Stimulated activated CD4-positive, alpha-beta T cell treated with anti-CD3 and anti-CD28 coated beads, Interleukin-12 subunit alpha, Interleukin-12 subunit beta, amount 100 ng/mL, for 24 hours (primary cell): ENCODE measurements around the gene SASH1.

ENCODE experiments used
- DNase-seq, 2 experiments: peaks; one replicate each; pipeline ENCODE4 v3.0.0-alpha.2; 2020; ENCODE audit warnings: low read depth in 2 of 2

Gene SASH1

DNA sequence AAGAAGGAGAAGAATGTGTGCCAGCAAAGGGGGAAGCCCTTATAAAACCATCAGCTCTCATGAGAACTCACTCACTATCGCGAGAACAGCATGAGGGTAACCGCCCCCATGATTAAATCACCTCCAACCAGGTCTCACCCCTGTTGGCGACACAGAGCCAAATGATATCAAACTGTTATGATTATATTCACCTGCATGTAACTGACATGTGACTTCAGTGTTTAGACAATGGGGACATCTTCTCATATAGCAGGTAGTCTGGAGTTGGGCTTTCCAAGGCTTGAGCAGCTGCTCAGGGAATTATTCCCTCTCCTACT, 115.2 kb downstream of the SASH1 start:
- DNase-seq = no peak

GRCh38 chr6:148459238-148459637, 116.6 kb downstream of the SASH1 start:
- DNase-seq = no peak

GRCh38 chr6:148460876-148461646, 118.4 kb downstream of the SASH1 start:
- no peak for DNase-seq

DNA sequence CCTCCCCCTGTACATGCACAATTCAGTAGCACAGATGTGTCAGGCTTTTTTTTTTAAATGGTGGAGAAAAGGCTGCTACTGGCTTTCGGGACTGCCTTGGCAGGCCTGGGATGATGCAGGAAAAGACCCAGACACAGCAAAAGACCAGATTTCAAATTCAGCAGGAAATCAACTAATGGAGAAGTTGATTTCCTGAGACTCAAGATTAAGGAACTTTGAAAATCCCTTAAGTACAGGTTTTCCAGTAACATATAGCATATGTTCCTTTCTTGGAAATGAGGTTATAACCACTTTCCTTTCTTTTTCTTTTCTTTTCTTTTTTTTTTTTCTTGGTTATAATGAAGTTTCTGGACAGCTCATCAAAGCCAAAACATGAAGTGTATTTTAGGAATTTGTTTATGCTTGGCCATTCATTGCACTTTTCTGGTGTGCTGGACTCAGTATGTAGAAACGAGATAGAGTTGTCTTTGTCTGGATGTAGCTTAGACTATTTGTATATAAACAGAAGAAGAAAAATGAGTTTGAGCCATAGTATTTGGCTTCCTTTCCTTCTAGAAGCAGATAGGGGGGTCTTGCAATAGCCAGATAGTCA, 119.4 kb downstream of the SASH1 start:
- no peak for DNase-seq

GRCh38 chr6:148463671-148464070, 121.0 kb downstream of the SASH1 start:
- no peak for DNase-seq

DNA sequence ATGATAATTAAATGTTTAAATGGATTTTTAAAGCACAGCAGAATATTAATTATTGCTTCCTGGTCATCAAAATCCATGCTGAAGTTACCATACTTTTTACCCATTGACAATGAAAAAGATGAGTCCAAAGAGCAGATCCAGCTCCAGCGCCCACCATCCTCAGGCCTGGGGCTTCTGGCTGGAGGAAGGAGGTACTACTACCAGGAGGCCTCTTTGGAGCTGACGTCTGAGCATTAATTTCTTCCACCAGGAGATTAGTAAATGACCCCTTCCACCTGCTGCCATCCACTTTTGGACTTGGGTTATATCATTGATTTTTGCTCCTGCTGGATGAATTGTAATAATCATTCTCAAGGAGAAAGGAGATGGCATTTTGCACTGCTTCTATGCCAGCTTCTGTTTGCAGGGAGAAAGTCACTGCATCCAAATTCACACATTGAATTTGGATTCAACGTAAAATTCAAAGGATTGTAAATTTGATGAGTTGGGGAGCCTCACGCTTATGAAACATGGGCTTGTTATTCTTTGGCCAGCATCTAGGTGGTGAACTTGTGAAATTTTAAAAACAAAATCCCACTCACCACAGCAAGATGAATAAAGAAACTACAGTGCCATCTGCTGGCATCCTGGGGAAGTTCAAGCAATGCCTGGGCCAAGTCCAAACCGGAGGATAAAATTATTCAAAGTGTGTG, 121.8 kb downstream of the SASH1 start:
- peak; percentile 19 to 51 for DNase-seq

GRCh38 chr6:148465011-148465335, 122.3 kb downstream of the SASH1 start:
- no peak for DNase-seq

DNA sequence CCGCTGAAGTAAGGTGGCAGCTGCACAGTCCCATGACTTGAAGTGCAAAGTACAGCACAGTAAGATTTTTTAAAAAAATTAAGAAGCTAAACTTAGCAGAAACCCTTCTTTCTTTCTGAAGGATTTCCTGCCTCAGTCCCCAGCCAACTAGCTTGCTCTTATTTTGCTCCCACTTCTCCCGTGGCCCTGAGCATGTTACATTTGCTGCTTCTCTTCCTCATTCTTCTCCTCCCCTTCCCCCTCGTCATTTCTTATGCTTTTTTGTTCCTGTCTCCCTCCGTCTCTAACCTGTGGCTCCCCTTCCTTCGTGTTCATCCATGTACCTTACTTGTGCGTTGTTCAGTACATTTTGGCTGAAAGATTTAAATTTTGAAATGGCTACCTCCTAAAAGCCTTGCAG, 123.0 kb downstream of the SASH1 start:
- no peak for DNase-seq

DNA sequence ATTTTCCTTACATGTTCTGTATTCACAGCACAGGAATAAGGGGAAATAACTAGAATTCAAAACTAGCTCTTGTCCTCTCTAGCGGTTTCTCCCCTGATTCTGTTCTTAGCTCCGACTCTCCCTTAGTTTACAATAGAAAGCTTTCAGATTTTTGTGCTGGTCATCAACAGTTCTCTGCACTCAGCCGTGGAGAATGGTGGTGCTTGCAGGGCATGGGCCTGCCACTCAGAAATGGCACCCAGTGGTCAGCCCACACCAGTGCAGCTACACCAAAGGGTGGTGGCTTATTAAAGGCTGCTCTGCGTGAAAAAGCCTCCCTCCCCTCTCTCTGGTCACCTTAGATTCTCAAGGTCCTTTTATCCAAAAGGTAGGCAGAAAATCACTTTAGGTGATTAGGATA, 123.5 kb downstream of the SASH1 start:
- no peak for DNase-seq

DNA sequence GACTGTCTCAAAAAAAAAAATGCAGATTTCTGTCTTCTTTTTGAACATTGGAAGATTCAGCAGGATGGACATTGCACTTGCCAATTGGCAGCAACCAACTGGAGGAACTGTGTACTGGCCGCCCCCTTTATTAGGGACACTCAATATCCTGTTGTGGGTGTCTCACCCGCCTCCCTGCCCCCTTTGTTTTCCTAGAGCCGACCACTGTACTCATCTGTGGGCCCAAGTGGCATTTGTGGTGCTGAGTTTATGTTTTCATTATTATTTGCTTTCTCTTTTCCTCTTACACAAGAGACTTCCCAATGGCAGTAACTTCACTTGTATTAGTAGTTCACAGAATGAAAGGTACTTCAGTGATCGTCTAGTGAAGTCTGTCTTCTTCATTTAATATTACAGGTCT, 125.3 kb downstream of the SASH1 start:
- DNase-seq = no peak

DNA sequence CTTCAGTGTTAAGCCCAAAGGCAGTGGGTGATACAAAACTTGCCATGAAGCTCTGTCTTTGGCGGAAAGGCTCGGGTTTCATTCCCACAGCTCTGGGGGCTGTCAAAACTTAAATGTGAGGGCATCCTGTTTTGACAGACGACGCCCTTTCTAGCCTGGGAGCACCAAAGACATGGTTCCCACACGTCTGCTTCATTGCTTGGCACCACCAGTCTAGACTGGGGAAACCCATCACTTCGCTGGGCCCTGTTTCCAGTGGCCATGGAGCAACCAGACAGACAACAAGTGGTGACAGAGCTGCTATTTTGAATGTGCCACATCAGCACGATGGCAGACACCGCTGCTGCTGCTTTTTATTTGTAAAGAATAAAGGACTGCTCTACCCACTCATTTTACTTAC, 127.5 kb downstream of the SASH1 start:
- DNase-seq = no peak

GRCh38 chr6:148470606-148471465, 128.2 kb downstream of the SASH1 start:
- no peak for DNase-seq

DNA sequence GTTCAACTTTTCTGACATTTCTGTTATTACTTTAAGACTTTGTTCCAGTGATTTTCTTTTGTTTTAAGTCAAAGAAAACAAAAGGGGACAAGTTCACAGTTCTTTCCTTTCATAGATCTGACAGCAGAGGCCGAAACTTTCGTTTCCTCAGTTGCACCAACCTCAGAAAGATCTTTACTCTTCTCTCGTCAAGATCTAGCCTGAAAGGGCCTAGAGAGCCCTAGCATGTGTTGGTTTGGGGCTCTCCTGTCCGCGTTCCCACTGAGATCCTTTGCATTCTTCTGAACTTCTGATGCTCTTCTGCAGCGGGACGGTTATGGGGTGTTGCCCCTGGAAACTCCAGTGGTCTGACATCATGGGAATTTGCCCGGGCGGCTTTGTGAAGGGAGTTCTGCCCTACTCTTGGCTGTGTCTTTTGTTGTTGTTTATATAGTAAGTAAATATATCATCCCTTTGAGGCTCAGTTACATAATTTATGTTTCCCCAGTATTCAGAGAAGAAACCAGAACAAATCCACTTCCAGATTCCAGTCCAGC, 129.1 kb downstream of the SASH1 start:
- DNase-seq = no peak

DNA sequence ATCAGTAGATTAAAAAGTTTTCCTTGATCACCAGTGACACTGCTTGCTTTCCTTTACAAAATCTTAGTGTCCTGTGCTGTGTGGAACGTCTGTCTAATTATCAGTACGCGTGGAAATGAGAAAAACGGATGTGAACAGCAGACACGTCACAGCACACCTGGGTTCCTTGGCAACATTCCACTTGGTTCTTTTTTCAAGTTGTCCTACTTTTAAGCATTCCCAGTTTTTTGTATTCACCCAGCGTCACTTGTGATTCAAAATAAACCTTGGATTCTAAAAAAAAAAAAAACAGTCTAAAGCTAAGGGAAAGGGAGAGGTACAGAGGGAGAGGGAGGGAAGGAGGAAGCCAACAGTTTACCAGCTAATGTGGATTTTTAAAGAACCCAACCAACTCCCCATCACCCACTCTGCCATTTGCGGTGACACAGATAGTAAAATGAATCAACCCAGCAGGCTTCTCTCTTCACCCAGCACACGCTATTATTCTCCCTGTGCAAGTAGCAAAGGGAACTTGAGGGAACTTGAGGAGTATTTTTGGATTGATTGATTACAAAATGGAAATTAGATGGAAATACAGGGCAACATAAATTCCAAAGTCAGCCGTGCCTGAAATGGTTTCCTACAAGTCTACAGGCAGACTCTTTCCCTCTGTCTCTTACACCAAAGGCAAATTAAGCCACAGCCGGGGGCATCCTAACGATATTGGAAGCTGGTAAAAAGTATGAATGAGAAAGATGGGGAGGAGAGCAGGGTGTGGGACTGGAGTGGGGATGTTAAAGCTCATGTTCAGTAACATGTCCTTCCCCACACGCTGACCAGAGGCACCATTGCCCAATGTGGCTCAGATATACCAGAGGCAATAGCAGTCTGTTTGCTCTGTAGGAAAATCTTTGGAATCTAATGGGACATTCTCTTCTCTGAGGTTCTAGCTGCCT, 129.8 kb downstream of the SASH1 start:
- no peak for DNase-seq

GRCh38 chr6:148479497-148479896, 136.9 kb downstream of the SASH1 start:
- DNase-seq = no peak

GRCh38 chr6:148487461-148487860, 144.8 kb downstream of the SASH1 start:
- no peak for DNase-seq

- DNase-seq = no peak
Measured at GRCh38 chr6:148491638-148492251, 149.1 kb downstream of the SASH1 start.

DNA sequence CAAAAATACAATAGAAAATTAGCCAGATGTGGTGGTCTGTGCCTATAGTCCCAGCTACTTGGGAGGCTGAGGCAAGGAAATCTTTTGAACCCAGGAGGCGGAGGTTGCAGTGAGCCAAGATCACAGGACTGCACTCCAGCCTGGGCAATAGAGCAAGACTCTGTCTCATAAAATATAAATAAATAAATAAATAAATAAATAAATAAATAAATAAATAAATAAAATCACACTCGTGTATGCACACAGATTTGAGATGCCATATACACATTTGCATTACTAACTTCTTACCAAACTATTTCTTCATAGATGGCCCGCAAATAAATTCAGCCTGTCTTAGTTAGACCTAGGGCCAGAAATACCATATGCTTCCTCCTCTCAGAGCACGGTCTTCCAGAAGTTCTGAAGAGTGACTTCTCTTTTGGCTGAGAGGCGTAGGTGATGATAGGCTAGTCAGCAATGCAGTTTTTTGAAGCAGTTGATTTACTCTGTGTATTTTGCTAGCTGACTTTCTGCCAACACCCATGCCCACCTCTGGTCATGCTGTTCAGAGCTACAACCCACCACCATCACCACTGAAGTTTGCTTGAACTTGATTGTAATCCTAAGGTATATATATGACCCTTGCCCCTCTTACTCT, 150.1 kb downstream of the SASH1 start:
- no peak for DNase-seq

GRCh38 chr6:148493424-148493823, 150.8 kb downstream of the SASH1 start:
- no peak for DNase-seq

- DNase-seq = no peak
Measured at GRCh38 chr6:148494226-148494625, 151.6 kb downstream of the SASH1 start.
